A549 (cell line): ENCODE results near the gene NOSIP. TPM values are rescaled to one million over a fixed set of nuclear protein-coding genes. Genes with fewer than 3 reads are reported as not detected.

ENCODE experiments used
- ATAC-seq, 2 experiments: fragments of 200-7000 bp in 1 of 2; fragments of >200 bp in 1 of 2; cut with Nextera tagmentation in 1 of 2; cut with Tn5 transposase in 1 of 2; 3 replicates each; pipeline versions ENCODE4 v1.8.0 to v1.9.1; 2018 to 2020; ENCODE audit warnings: mild to moderate bottlenecking in 1 of 2, moderate library complexity in 1 of 2
- CTCF ChIA-PET: fragments of 300-600 bp; sonication (Branson Sonifier 250); formaldehyde crosslinking; extraction: SDS; loops from one replicate; lab custom pipeline; 2021; ENCODE audit warnings: antibody characterized with exemption, inconsistent platforms; lab: Yijun Ruan, JAX
- POLR2A ChIA-PET: fragments of 350-600 bp; formaldehyde crosslinking; extraction: SDS; loops from one replicate; lab custom pipeline; 2021; ENCODE audit warnings: antibody characterized with exemption, inconsistent platforms; lab: Yijun Ruan, JAX
- DNase-seq, 2 experiments: peaks; one replicate each; pipeline versions ENCODE4 v3.0.0 to v3.0.0-alpha.2; 2011 to 2016; ENCODE audit warnings: low read depth in 1 of 2, low spot score in 1 of 2
- FAIRE-seq: peaks from 2 replicates; lab custom pipeline; 2011; peaks lifted over from hg19 to GRCh38; lab: Jason Lieb, UNC
- H3K27ac ChIP-seq, 2 experiments: fragments of >200 bp; sonication (Bioruptor Twin); formaldehyde crosslinking; 3 replicates each; pipeline ENCODE4 v1.5.1; 2016 to 2017
- H3K4me1 ChIP-seq: fragments of >200 bp; sonication (Bioruptor Twin); formaldehyde crosslinking; 3 replicates; pipeline ENCODE4 v1.6.1; 2016
- H3K4me2 ChIP-seq: fragments of >200 bp; sonication (Bioruptor Twin); formaldehyde crosslinking; 3 replicates; pipeline ENCODE4 v1.6.1; 2016
- H3K4me3 ChIP-seq: fragments of >200 bp; sonication (Bioruptor Twin); formaldehyde crosslinking; 3 replicates; pipeline ENCODE4 v1.5.1; 2016
- H3K9me3 ChIP-seq: fragments of >200 bp; sonication (Bioruptor Twin); formaldehyde crosslinking; 3 replicates; pipeline ENCODE4 v1.6.1; 2016
- BCL3 ChIP-seq: fragments of >200 bp; sonication (Bioruptor Twin); formaldehyde crosslinking; IDR thresholded peaks from 3 replicates; pipeline ENCODE4 v1.6.1; 2016
- CBX8 ChIP-seq: fragments of 200-600 bp; sonication (generic); IDR thresholded peaks from 2 replicates; pipeline ENCODE4 v1.6.1; 2016
- CEBPB ChIP-seq, 2 experiments: fragments of >200 bp in 1 of 2; sonication (Bioruptor Twin) in 1 of 2; formaldehyde crosslinking in 1 of 2; IDR thresholded peaks; 2 replicates each; pipeline ENCODE4 v1.6.1; 2012 to 2016
- CHD2 ChIP-seq: fragments of 150-350 bp; IDR thresholded peaks from 2 replicates; pipeline ENCODE4 v1.6.1; 2014; ENCODE audit warnings: low read length; ENCODE audit not compliant: partially characterized antibody
- EP300 ChIP-seq, 2 experiments: fragments of >200 bp; sonication (Bioruptor Twin); formaldehyde crosslinking; IDR thresholded peaks; 2 replicates in 1 of 2; 3 replicates in 1 of 2; pipeline ENCODE4 v1.6.1; 2016 to 2017
- ESRRA ChIP-seq: fragments of 150-350 bp; IDR thresholded peaks from 2 replicates; pipeline ENCODE4 v1.6.1; 2014; ENCODE audit warnings: mild to moderate bottlenecking, low read length, borderline replicate concordance
- HOXB13 ChIP-seq: fragments of 250-450 bp; sonication (Bioruptor Pico); IDR thresholded peaks from 2 replicates; pipeline ENCODE4 v1.5.0; 2020; ENCODE audit warnings: low read depth, mild to moderate bottlenecking, moderate library complexity
- JUN ChIP-seq, 2 experiments: fragments of >200 bp; sonication (Bioruptor Twin); formaldehyde crosslinking; IDR thresholded peaks; 2 replicates in 1 of 2; 3 replicates in 1 of 2; pipeline ENCODE4 v1.6.1; 2016 to 2017
- KDM1A ChIP-seq: fragments of 200-600 bp; sonication (generic); IDR thresholded peaks from 2 replicates; pipeline ENCODE4 v1.6.1; 2016; ENCODE audit warnings: low read depth, mild to moderate bottlenecking
- MAZ ChIP-seq: fragments of 150-350 bp; IDR thresholded peaks from 2 replicates; pipeline ENCODE4 v1.6.1; 2014; ENCODE audit warnings: antibody characterized with exemption, low read depth, low read length, borderline replicate concordance
- NFE2L2 ChIP-seq: fragments of 150-350 bp; conservative IDR thresholded peaks from 2 replicates; pipeline ENCODE4 v1.6.1; 2014; ENCODE audit warnings: low read length
- PBX3 ChIP-seq: IDR thresholded peaks from 2 replicates; pipeline ENCODE4 v1.6.1; 2012
- RCOR1 ChIP-seq: fragments of 150-350 bp; IDR thresholded peaks from 2 replicates; pipeline ENCODE4 v1.6.1; 2014; ENCODE audit warnings: antibody characterized with exemption, low read length, low read depth
- TFCP2L1 ChIP-seq: fragments of 250-450 bp; sonication (Bioruptor Pico); IDR thresholded peaks from 2 replicates; pipeline ENCODE4 v1.5.0; 2021; ENCODE audit warnings: mild to moderate bottlenecking
- ZFP36 ChIP-seq: fragments of 450-650 bp; IDR thresholded peaks from 2 replicates; pipeline ENCODE4 v1.6.1; 2014; ENCODE audit warnings: borderline replicate concordance; ENCODE audit not compliant: partially characterized antibody
- ZNF302 ChIP-seq: fragments of 250-450 bp; sonication (Bioruptor Pico); IDR thresholded peaks from 2 replicates; pipeline ENCODE4 v1.9.0; 2021; ENCODE audit warnings: inconsistent platforms, mild to moderate bottlenecking, moderate library complexity
- WGBS: methylation state at CpG from one replicate; pipeline ENCODE4 v1.1.6; 2017; ENCODE audit errors: missing lambda C conversion rate; 5-methylcytosine and 5-hydroxymethylcytosine counted together
- polyA plus RNA-seq, 4 experiments: library from polyadenylated mRNA; depleted of rRNA in 3 of 4; stranded (reverse); fragments of >200 nt; fragmentation: RNase III in 1 of 4; extraction: RNeasy Plus Mini Kit Qiagen cat#74134 plus additional on column Dnase treatment in 1 of 4; gene quantifications; 2 replicates in 3 of 4; 3 replicates in 1 of 4; pipeline ENCODE4 v1.2.3, GENCODE V29; 2011 to 2017

NOSIP gene
- polyA plus RNA-seq, 2 of the 4 experiments (the other 2 are of a cell fraction): 49.0 to 101 TPM

GRCh38 chr19:49558591-49558990 lies 21.8 kb downstream of the NOSIP start:
- DNase-seq (no peak), ATAC-seq (no peak), FAIRE-seq (no peak)
- Histone ChIP-seq H3K4me3 (no peak overlapping the region), H3K27ac (no peak overlapping the region), H3K4me2 (no peak overlapping the region), H3K4me1 (no peaks in the 10 kb centered on the region; the same call in 1 of the 3 replicates), H3K9me3 (no peaks in the 10 kb centered on the region)
- 84% methylated on average over 7 of the region's 7 CpGs for WGBS
- TF ChIP-seq CBX8 (no peak), ESRRA (no peak), EP300 (IDR thresholded peaks at IDR 0.05) (no peak)
- ChIA-PET CTCF (interaction anchor here (0.6 to 19.1 kb wide), 9 partner anchors 10 to 243 kb away, joined by 3 to 426 read pairs (median 3); partner anchors contain the start of genes NOSIP and PRRG2), POLR2A (interaction anchor here (1.3 to 1.9 kb wide), 2 partner anchors 22 to 62 kb away, joined by 5 to 6 read pairs; partner anchors contain the start of genes NOSIP and RPS11)

GRCh38 chr19:49557641-49558325 lies 22.6 kb downstream of the NOSIP start:
- TF ChIP-seq KDM1A (peak; percentile 51; the same call in 1 of the 2 replicates), JUN (IDR thresholded peaks at IDR 0.05) (no peak), CHD2 (no peak), ZNF302 (no peak)
- no peak for DNase-seq
- Histone ChIP-seq H3K9me3 (no peaks in the 10 kb centered on the region), H3K27ac (no peak overlapping the region), H3K4me3 (no peak overlapping the region), H3K4me2 (no peak overlapping the region), H3K4me1 (no peaks in the 10 kb centered on the region; the same call in 1 of the 3 replicates)
- POLR2A ChIA-PET: interaction anchor here (1.3 to 1.9 kb wide), 2 partner anchors 22 to 62 kb away, joined by 5 to 6 read pairs; partner anchors contain the start of genes NOSIP and RPS11
- WGBS: 90% methylated on average over 18 of the region's 18 CpGs
- FAIRE-seq: no peak
- ATAC-seq: no peak
- CTCF ChIA-PET: interaction anchor here (0.7 to 19.1 kb wide), 6 partner anchors 9 to 126 kb away, joined by 3 to 426 read pairs (median 4); partner anchors contain the start of genes NOSIP and PRRG2

- no peak overlapping the region for H3K4me2 ChIP-seq
- peak in 1 of 2 experiments; percentile 8; a peak in 3 of 6 replicates for ATAC-seq
- 95% methylated on average over 59 of the region's 66 CpGs for WGBS
Observed at GRCh38 chr19:49556412-49557398, 23.7 kb downstream of the NOSIP start.

More at GRCh38 chr19:49556412-49557398, 23.7 kb downstream of the NOSIP start:
- DNase-seq: no peak
- H3K27ac ChIP-seq: no peak overlapping the region
- TF ChIP-seq BCL3: no peak
- TF ChIP-seq HOXB13 (CRISPR knock-in tag): no peak
- no peak for TF ChIP-seq ZNF302
- TF ChIP-seq PBX3: no peak
- no peak for TF ChIP-seq CEBPB (IDR thresholded peaks at IDR 0.05)
- no peak for TF ChIP-seq MAZ
- no peak for TF ChIP-seq ZFP36
- no peak for TF ChIP-seq RCOR1
- no peak for TF ChIP-seq EP300 (IDR thresholded peaks at IDR 0.05)
- no peak for TF ChIP-seq NFE2L2
- TF ChIP-seq JUN (IDR thresholded peaks at IDR 0.05): no peak
- TF ChIP-seq TFCP2L1 (CRISPR knock-in tag): no peak
- TF ChIP-seq CHD2: no peak
- TF ChIP-seq ESRRA: no peak
- TF ChIP-seq, all 56 proteins: peak for 0
- H3K9me3 ChIP-seq: no peaks in the 10 kb centered on the region
- ChIA-PET CTCF (interaction anchor here (0.6 to 19.1 kb wide), 3 partner anchors 8 to 83 kb away, joined by 4 to 426 read pairs (median 210); partner anchors contain the start of genes FLT3LG, NOSIP and PRRG2), POLR2A (no interaction called here)
- no peak for FAIRE-seq
- no peak overlapping the region for H3K4me3 ChIP-seq
- no peaks in the 10 kb centered on the region; the same call in 1 of the 3 replicates for H3K4me1 ChIP-seq
